Spinal cord (tissue), 10 donors: ENCODE measurements around the gene SORCS2. TPM values are rescaled to one million over a fixed set of nuclear protein-coding genes. Genes with fewer than 3 reads are reported as not detected.
A peak's percentile ranks its signal among the peaks of the same experiment; 100 is the strongest.

Experiments used
- DNase-seq, 6 donors: peaks; one replicate each; pipeline versions ENCODE4 v3.0.0 to v3.0.0-alpha.2; 2013 to 2015; ENCODE audit warnings: low spot score in 6 of 6, low read depth in 4 of 6
- H3K27ac ChIP-seq: one replicate; pipeline ENCODE4 v1.5.1; 2013; ENCODE audit warnings: low read depth, low read length, control low read depth
- H3K27me3 ChIP-seq: one replicate; pipeline ENCODE4 v1.6.1; 2013; ENCODE audit warnings: low read length; ENCODE audit not compliant: control insufficient read depth, insufficient read depth
- H3K36me3 ChIP-seq: one replicate; pipeline ENCODE4 v1.6.1; 2013; ENCODE audit warnings: low read length; ENCODE audit not compliant: control insufficient read depth, insufficient read depth
- H3K4me1 ChIP-seq: one replicate; pipeline ENCODE4 v1.6.1; 2013; ENCODE audit warnings: low read length; ENCODE audit not compliant: control insufficient read depth, insufficient read depth
- H3K4me3 ChIP-seq: one replicate; pipeline ENCODE4 v1.5.1; 2013; ENCODE audit warnings: low read depth, low read length, control low read depth
- H3K9me3 ChIP-seq: one replicate; pipeline ENCODE4 v1.6.1; 2013; ENCODE audit warnings: low read length; ENCODE audit not compliant: control insufficient read depth, insufficient read depth
- WGBS: methylation state at CpG from one replicate; pipeline ENCODE4 v1.1.5; 2013; ENCODE audit warnings: missing lambda C conversion rate; ENCODE audit not compliant: insufficient coverage; 5-methylcytosine and 5-hydroxymethylcytosine counted together
- polyA plus RNA-seq, 2 donors: library from polyadenylated mRNA; unstranded; fragments of 120-200 nt; gene quantifications; one replicate each; pipeline ENCODE4 v1.2.1, GENCODE V29; 2013; ENCODE audit not compliant: insufficient read length in 2 of 2
- total RNA-seq, 2 donors: library from RNA; depleted of rRNA in 1 of 2; stranded (reverse); fragments of 120-200 nt in 1 of 2; fragments of >200 nt in 1 of 2; gene quantifications; one replicate each; pipeline versions ENCODE4 v1.2.3 to v1.2.4, GENCODE V29; 2013 to 2014
- donor health status: healthy.

SORCS2 gene
- total and polyA plus RNA-seq, 4 donors: 7.3 to 24.8 (median 16.5) TPM

DNA sequence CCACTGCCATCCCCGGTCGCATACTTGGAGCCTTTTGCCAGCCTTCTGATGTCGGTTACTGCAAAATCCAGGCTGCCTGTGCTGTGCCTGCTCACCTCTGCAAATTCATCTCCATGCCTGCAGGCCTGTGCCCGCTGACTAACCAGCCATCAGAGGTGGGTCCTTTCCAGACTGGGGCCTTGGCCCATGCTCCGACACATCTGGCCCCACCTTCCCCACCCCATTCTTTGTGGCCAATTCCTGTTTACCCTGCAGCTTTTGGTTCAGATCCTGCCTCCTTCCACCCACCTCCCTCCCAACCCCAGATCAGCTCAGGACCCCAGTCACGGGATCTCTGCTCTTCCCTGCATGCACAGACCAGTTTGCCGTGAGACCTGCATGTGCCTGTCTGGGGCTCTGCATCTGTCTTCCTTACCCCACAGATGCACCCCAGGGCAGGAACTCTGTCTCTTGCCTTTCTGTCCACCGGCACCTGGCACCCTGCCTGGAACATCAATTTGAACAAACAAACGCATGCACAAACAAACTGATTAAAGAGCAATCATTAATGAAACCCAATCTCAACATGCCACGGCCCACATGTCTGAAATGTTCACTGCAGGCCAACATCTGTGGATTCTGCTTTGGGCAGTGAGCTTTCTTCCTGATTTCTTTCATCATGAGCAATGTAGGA lies 355.2 kb downstream of the SORCS2 start:
- no peaks in the 10 kb centered on the region for H3K9me3 ChIP-seq
- DNase-seq: no peak
- peaks cover 6% of the 10 kb centered on the region for H3K4me1 ChIP-seq
- 57% methylated on average over 9 of the region's 10 CpGs for WGBS
- H3K27ac ChIP-seq: no peak overlapping the region
- no peaks in the 10 kb centered on the region for H3K36me3 ChIP-seq
- H3K27me3 ChIP-seq: no peaks in the 10 kb centered on the region
- H3K4me3 ChIP-seq: no peak overlapping the region

DNA sequence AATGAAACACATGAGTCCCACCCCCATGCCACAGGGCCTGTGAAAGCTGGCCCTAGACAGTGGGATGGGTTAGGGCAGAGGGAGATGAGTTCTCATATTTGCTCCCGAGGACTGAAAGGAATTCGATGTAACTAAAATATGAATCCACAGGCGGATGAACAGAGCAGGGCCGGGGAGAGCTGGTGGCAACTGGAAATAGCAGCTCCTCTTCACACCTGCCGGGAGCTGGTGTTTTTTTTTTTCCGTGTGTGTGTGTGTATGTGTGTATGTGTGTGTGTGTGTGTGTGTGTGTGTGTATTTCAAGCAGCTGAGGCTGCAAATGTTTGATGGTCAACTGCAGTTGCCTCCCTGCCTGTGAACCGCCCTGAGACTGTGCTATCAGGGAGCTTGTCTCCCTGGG lies 357.5 kb downstream of the SORCS2 start:
- Histone ChIP-seq H3K27me3 (peaks cover 2% of the 10 kb centered on the region), H3K4me3 (no peak overlapping the region), H3K36me3 (no peaks in the 10 kb centered on the region), H3K9me3 (peaks cover 8% of the 10 kb centered on the region), H3K4me1 (peaks cover 6% of the 10 kb centered on the region), H3K27ac (no peak overlapping the region)
- no peak for DNase-seq
- WGBS: 91% methylated on average over 6 of the region's 7 CpGs

DNA sequence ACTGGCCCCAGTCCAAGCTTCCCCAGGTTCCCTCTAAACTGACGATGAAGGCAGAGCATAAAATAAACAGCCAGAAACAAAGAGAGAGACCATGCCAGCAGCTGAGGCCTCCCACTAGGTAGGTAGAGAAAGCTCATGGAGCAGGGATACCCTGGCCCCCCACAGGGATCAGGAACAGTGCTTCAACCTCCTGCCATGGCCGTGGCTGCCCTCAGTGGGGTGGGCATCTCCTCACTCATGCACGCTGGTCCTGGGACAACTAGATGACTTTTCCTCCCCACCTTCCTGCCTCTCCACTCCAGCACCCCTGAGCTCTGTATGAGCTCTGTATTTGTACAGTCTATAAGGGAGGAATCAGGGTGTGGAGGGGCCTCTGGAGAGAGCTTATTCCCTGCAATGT lies 360.1 kb downstream of the SORCS2 start:
- peaks cover 8% of the 10 kb centered on the region for H3K9me3 ChIP-seq
- H3K36me3 ChIP-seq: no peaks in the 10 kb centered on the region
- no peak overlapping the region for H3K4me3 ChIP-seq
- 58% methylated on average over 2 of the region's 3 CpGs for WGBS
- H3K4me1 ChIP-seq: peaks cover 2% of the 10 kb centered on the region
- peaks cover 2% of the 10 kb centered on the region for H3K27me3 ChIP-seq
- no peak for DNase-seq
- no peak overlapping the region for H3K27ac ChIP-seq

DNA sequence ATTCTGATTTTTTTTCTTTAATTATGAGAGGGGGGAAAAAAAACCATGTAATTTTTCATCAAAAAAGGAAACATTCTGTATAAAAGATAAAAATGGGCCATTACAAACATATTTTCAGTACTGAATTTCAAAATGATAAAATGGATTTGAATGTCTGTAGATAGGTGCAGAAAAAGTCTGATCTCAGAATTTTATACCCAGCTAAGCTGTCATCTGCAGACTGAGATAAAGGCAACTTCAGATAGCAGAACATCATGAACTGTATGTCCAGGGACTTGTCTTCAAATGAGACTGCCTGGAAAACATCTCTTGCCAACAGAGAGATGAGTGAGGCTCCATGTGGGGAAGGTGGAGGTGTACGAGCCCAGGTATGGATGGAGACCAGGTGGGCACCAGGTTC lies 360.9 kb downstream of the SORCS2 start:
- H3K36me3 ChIP-seq: no peaks in the 10 kb centered on the region
- H3K4me1 ChIP-seq: peaks cover 2% of the 10 kb centered on the region
- peaks cover 8% of the 10 kb centered on the region for H3K9me3 ChIP-seq
- H3K27me3 ChIP-seq: peaks cover 2% of the 10 kb centered on the region
- DNase-seq: no peak
- WGBS: no CpG with 5 or more reads among the region's 1 CpG
- no peak overlapping the region for H3K4me3 ChIP-seq
- no peak overlapping the region for H3K27ac ChIP-seq

DNA sequence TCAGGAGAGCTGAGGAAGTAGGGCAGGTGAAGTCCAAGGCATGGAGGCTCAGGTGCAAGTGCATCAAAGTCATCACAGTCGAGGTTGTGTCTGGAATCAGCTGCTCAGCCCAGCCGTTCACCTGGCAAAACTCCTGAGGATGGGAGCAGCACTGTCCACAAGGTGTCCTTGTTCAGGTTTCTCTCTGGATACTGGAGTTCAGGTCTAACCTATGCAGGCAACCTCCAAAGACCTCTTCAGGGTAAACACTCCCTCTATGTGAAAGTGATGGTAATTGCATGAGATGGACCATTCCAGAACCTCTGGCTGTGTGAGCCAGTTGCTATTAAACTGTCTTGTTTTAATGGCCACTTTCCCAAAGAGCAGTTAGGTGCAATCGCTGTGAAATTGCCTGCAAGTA lies 362.6 kb downstream of the SORCS2 start:
- WGBS: 69% methylated on average over 3 of the region's 3 CpGs
- DNase-seq: peak in 1 of 6 donors; percentile 59
- Histone ChIP-seq H3K9me3 (peaks cover 8% of the 10 kb centered on the region), H3K27ac (no peak overlapping the region), H3K27me3 (peaks cover 2% of the 10 kb centered on the region), H3K4me3 (no peak overlapping the region), H3K36me3 (no peaks in the 10 kb centered on the region), H3K4me1 (peaks cover 2% of the 10 kb centered on the region)

DNA sequence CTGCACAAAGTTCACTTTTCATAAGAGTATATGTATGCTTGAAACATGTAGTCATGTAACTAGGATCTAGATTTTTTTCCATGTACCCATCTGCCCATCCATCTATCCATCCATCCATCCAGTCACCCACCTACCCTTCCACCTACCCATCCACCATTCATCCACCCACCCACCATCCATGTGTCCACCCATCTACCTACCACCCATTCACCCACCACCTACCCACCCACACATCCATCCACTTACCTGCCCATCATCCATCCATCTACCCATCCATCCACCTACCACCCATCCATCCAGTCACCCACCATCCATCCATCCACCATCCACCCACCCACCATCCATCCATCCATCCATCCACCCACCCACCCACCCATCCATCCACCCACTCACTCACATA lies 364.2 kb downstream of the SORCS2 start:
- peaks cover 8% of the 10 kb centered on the region for H3K9me3 ChIP-seq
- peaks cover 2% of the 10 kb centered on the region for H3K4me1 ChIP-seq
- peaks cover 2% of the 10 kb centered on the region for H3K27me3 ChIP-seq
- H3K4me3 ChIP-seq: no peak overlapping the region
- DNase-seq: no peak
- H3K36me3 ChIP-seq: no peaks in the 10 kb centered on the region
- no peak overlapping the region for H3K27ac ChIP-seq

DNA sequence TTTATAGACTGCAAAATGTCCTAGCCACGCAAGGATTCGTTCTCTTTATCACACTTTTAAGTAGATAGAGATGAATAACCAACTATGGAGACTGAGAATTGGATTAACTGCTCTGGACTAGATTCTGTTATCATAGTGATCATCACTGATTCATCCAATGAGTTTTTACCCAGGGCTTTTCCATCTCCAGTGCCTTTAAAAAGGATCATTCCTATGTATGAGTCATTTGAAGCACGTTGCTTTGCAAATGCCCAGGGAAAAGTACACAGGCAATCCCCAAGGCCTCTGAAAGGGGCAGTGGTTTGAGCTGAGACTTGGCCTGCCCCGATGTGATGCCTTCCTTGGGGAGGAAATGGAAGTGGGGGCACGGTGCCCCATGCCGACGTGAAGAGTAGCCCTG lies 365.1 kb downstream of the SORCS2 start:
- 50% methylated on average over 1 of the region's 7 CpGs for WGBS

DNA sequence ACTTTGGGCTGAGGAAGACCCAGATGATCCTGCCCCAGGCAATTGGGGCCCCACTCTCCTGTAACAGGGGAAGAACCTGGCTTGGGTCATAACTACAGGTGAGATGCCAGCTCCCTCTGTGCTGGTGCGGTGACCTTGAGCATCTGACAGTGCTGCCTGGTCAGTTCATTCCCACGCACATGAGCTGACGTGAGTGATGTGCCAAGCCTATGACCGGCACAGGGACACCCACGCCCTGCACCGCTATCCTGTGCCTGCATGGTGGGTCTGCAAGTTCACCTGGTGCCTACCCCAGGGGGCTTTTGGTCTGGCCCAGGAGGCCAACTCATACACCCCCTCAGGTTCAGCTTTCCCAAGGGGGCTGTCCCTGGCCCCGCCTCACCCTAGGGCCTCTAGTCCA lies 366.1 kb downstream of the SORCS2 start:
- Histone ChIP-seq H3K27me3 (no peaks in the 10 kb centered on the region), H3K36me3 (no peaks in the 10 kb centered on the region), H3K4me1 (peaks cover 2% of the 10 kb centered on the region), H3K27ac (no peak overlapping the region), H3K4me3 (no peak overlapping the region), H3K9me3 (peaks cover 4% of the 10 kb centered on the region)
- WGBS: 96% methylated on average over 7 of the region's 7 CpGs
- DNase-seq: no peak

More for the DNA sequence above, 365.1 kb downstream of the SORCS2 start:
- Histone ChIP-seq H3K4me1 (peaks cover 2% of the 10 kb centered on the region), H3K36me3 (no peaks in the 10 kb centered on the region), H3K4me3 (no peak overlapping the region), H3K9me3 (peaks cover 8% of the 10 kb centered on the region), H3K27me3 (peaks cover 2% of the 10 kb centered on the region), H3K27ac (no peak overlapping the region)
- no peak for DNase-seq

DNA sequence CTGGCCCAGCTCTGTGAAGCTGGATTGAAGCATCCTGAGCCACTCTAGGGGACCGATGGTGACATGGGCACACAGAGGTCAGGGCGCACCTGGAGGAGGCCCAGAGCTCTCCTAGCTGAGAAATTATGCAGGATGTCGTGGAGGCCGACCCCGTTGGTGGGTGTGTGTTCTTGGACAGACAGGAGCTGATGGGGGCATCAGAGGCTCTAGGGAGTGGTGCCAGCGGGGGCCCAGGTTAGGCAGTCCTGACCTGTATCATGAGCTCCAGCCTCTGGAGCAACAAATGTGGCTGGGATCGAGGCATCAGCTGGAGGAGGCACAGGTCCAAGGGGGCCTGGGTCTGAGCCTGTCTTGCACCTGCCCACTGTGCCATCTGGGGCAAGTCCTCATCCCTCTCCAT lies 367.0 kb downstream of the SORCS2 start:
- Histone ChIP-seq H3K36me3 (no peaks in the 10 kb centered on the region), H3K27me3 (no peaks in the 10 kb centered on the region), H3K27ac (no peak overlapping the region), H3K9me3 (no peaks in the 10 kb centered on the region), H3K4me3 (no peak overlapping the region), H3K4me1 (peaks cover 7% of the 10 kb centered on the region)
- DNase-seq: no peak
- 91% methylated on average over 6 of the region's 7 CpGs for WGBS

DNA sequence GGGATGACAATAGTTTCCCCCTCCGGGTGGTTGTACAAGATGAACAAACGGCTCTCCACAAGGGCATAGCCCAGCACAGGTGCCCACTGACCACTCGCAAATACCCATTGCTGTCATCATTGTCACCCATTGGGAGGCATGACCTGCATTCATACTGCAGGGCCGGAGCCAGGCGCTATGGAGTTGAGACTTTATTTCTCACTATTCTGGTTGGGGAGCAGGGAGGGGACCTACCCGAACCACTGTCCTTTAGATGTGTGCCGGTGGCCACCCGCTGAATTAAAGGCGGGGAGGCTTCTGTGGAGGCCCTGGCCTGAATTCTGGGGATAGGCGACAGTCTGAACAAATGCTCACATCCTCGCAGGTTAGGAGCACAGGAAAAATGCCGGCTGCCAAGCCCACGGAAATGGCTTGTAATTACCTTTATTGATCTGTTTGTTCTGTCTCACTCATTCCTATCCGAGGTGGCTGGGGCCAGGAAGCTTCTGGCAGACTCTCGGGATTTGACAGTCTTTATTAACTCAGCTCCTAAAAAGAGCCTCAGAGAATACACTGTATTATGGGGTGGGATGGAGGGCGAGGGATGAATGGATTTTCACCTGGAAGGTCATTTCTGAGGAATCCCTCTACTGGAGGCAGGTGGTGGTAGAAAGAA lies 367.5 kb downstream of the SORCS2 start:
- no peak overlapping the region for H3K4me3 ChIP-seq
- no peaks in the 10 kb centered on the region for H3K36me3 ChIP-seq
- WGBS: 89% methylated on average over 11 of the region's 16 CpGs
- no peaks in the 10 kb centered on the region for H3K9me3 ChIP-seq
- peak in 1 of 6 donors; percentile 51 for DNase-seq
- H3K27ac ChIP-seq: no peak overlapping the region
- H3K4me1 ChIP-seq: peaks cover 13% of the 10 kb centered on the region
- no peaks in the 10 kb centered on the region for H3K27me3 ChIP-seq
